Naive thymus-derived CD8-positive, alpha-beta T cell (primary cell): ENCODE results near the gene LIN54. TPM values are rescaled to one million over a fixed set of nuclear protein-coding genes. Genes with fewer than 3 reads are reported as not detected.

Experiments
- ATAC-seq, 2 donors: fragments of 150-1000 bp; cut with Tn5 transposase in 1 of 2; sonication (Bioruptor Pico), chemical (Tn5 transposase) in 1 of 2; 1 replicate in 1 of 2; 2 replicates in 1 of 2; pipeline ENCODE4 v1.10.0; 2021; ENCODE audit warnings: mild to moderate bottlenecking in 2 of 2, moderate library complexity in 2 of 2
- POLR2A ChIA-PET: fragments of 350-600 bp; sonication (Branson Sonifier 250); formaldehyde crosslinking; loops from one replicate; lab custom pipeline; 2021; ENCODE audit warnings: antibody characterized with exemption; lab: Charles Lee
- DNase-seq, 10 donors: peaks; one replicate each; pipeline versions ENCODE4 v3.0.0 to v3.0.0-alpha.2; 2020 to 2022
- H3K27ac Mint-ChIP-seq, 10 donors: one replicate each; pipeline ENCODE4 v1.8.0; 2020 to 2022; ENCODE audit warnings: mild to moderate bottlenecking in 10 of 10, mixed read lengths in 10 of 10, moderate library complexity in 4 of 10, inconsistent platforms in 1 of 10
- H3K27me3 Mint-ChIP-seq, 5 donors: one replicate each; pipeline ENCODE4 v1.8.0; 2021 to 2022; ENCODE audit warnings: mixed read lengths in 5 of 5
- H3K36me3 Mint-ChIP-seq, 3 donors: one replicate each; pipeline ENCODE4 v1.8.0; 2020 to 2022; ENCODE audit warnings: mixed read lengths in 3 of 3, mild to moderate bottlenecking in 2 of 3, inconsistent platforms in 1 of 3
- H3K4me1 Mint-ChIP-seq, 4 donors: one replicate each; pipeline ENCODE4 v1.8.0; 2021 to 2022; ENCODE audit warnings: mixed read lengths in 4 of 4
- H3K4me3 Mint-ChIP-seq, 10 donors: one replicate each; pipeline ENCODE4 v1.8.0; 2020 to 2022; ENCODE audit warnings: mild to moderate bottlenecking in 10 of 10, mixed read lengths in 10 of 10, moderate library complexity in 6 of 10, inconsistent platforms in 1 of 10
- H3K9me3 Mint-ChIP-seq, 9 donors: one replicate each; pipeline ENCODE4 v1.8.0; 2020 to 2022; ENCODE audit warnings: mixed read lengths in 9 of 9, mild to moderate bottlenecking in 3 of 9, inconsistent platforms in 1 of 9, moderate library complexity in 1 of 9
- polyA plus RNA-seq, 3 donors: library from polyadenylated mRNA; unstranded; fragments of 300-500 nt; fragmentation: Illumina TruSeq; gene quantifications; one replicate each; pipeline ENCODE4 v1.2.3, GENCODE V29; 2021
- total RNA-seq, 8 experiments: library from RNA in 2 of 8; stranded (reverse) in 2 of 8; gene quantifications; one replicate each; pipeline ENCODE4 v1.2.3 and lab custom pipeline; 2021 to 2026

Gene LIN54
- total and polyA plus RNA-seq, 5 experiments from 2014 or later = 9.4 to 24.1 (median 10.7) TPM

- H3K27me3 Mint-ChIP-seq = no peaks in the 10 kb centered on the region
- H3K9me3 Mint-ChIP-seq = no peaks in the 10 kb centered on the region
- POLR2A ChIA-PET = no interaction called here
- no peak overlapping the region for H3K4me3 Mint-ChIP-seq
- ATAC-seq (no peak), DNase-seq (no peak)
- peaks cover 0 to 55% (median 22%) of the 10 kb centered on the region in 3 donors for H3K36me3 Mint-ChIP-seq
- no peak overlapping the region for H3K27ac Mint-ChIP-seq
- H3K4me1 Mint-ChIP-seq = peaks cover 0 to 4% (median under 1%) of the 10 kb centered on the region in 4 donors
These were observed 34.8 kb downstream of the LIN54 start for GRCh38 chr4:82975792-82976191.

- ATAC-seq (no peak), DNase-seq (no peak)
- no peaks in the 10 kb centered on the region for H3K9me3 Mint-ChIP-seq
These were observed 41.2 kb downstream of the LIN54 start for GRCh38 chr4:82969414-82969813.

GRCh38 chr4:82968972-82969371 is 41.7 kb downstream of the LIN54 start:
- Mint-ChIP-seq H3K27ac (no peak overlapping the region), H3K4me3 (no peak overlapping the region), H3K9me3 (no peaks in the 10 kb centered on the region), H3K4me1 (peaks cover 0 to 2% (median under 1%) of the 10 kb centered on the region in 4 donors), H3K27me3 (no peaks in the 10 kb centered on the region), H3K36me3 (peaks cover 4 to 79% (median 30%) of the 10 kb centered on the region in 3 donors)
- POLR2A ChIA-PET = no interaction called here
- ATAC-seq = no peak
- DNase-seq = no peak

More at GRCh38 chr4:82969414-82969813, 41.2 kb downstream of the LIN54 start:
- POLR2A ChIA-PET = no interaction called here
- H3K27me3 Mint-ChIP-seq = no peaks in the 10 kb centered on the region
- no peak overlapping the region for H3K27ac Mint-ChIP-seq
- H3K36me3 Mint-ChIP-seq = peaks cover 4 to 80% (median 26%) of the 10 kb centered on the region in 3 donors
- H3K4me3 Mint-ChIP-seq = no peak overlapping the region
- peaks cover 0 to 2% (median under 1%) of the 10 kb centered on the region in 4 donors for H3K4me1 Mint-ChIP-seq

GRCh38 chr4:82965763-82966162 is 44.9 kb downstream of the LIN54 start:
- ATAC-seq (no peak), DNase-seq (no peak)
- peak overlapping the region in 2 of 10 donors; percentile 9 to 37 for H3K27ac Mint-ChIP-seq
- H3K4me1 Mint-ChIP-seq = peaks cover 0 to 2% (median under 1%) of the 10 kb centered on the region in 4 donors
- POLR2A ChIA-PET = no interaction called here
- H3K4me3 Mint-ChIP-seq = no peak overlapping the region
- H3K9me3 Mint-ChIP-seq = no peaks in the 10 kb centered on the region
- H3K27me3 Mint-ChIP-seq = no peaks in the 10 kb centered on the region
- H3K36me3 Mint-ChIP-seq = peaks cover 8 to 78% (median 30%) of the 10 kb centered on the region in 3 donors

- Mint-ChIP-seq H3K27me3 (no peaks in the 10 kb centered on the region), H3K4me3 (no peak overlapping the region), H3K36me3 (peaks cover 0 to 57% (median 31%) of the 10 kb centered on the region in 3 donors), H3K27ac (peak overlapping the region in 3 of 10 donors; percentile 26 to 59 (median 26)), H3K9me3 (no peaks in the 10 kb centered on the region), H3K4me1 (peaks cover 2 to 14% (median 7%) of the 10 kb centered on the region in 4 donors)
- DNase-seq (no peak), ATAC-seq (no peak)
- POLR2A ChIA-PET = interaction anchor here (0.7 kb wide), 1 partner anchor 54 kb away, joined by 7 read pairs; no protein-coding TSS in a partner anchor
These were observed 53.6 kb downstream of the LIN54 start for GRCh38 chr4:82957045-82957444.

- peak overlapping the region in 1 of 10 donors; percentile 19 for H3K27ac Mint-ChIP-seq
- H3K36me3 Mint-ChIP-seq = peaks cover 0 to 41% (median 19%) of the 10 kb centered on the region in 3 donors
- H3K9me3 Mint-ChIP-seq = no peaks in the 10 kb centered on the region
- H3K4me3 Mint-ChIP-seq = no peak overlapping the region
- POLR2A ChIA-PET = no interaction called here
- peaks cover 2 to 14% (median 6%) of the 10 kb centered on the region in 4 donors for H3K4me1 Mint-ChIP-seq
- ATAC-seq (no peak), DNase-seq (no peak)
- no peaks in the 10 kb centered on the region for H3K27me3 Mint-ChIP-seq
These were observed 56.4 kb downstream of the LIN54 start for GRCh38 chr4:82954212-82954611.

- POLR2A ChIA-PET = no interaction called here
- no peaks in the 10 kb centered on the region for H3K27me3 Mint-ChIP-seq
- no peak overlapping the region for H3K27ac Mint-ChIP-seq
- H3K4me1 Mint-ChIP-seq = peaks cover 0 to 6% (median 2%) of the 10 kb centered on the region in 4 donors
- peaks cover 0 to 33% (median 19%) of the 10 kb centered on the region in 3 donors for H3K36me3 Mint-ChIP-seq
- no peak overlapping the region for H3K4me3 Mint-ChIP-seq
- DNase-seq = no peak
- H3K9me3 Mint-ChIP-seq = no peaks in the 10 kb centered on the region
- no peak for ATAC-seq
These were observed 59.4 kb downstream of the LIN54 start for GRCh38 chr4:82951196-82951595.

GRCh38 chr4:82948647-82949204 is 61.9 kb downstream of the LIN54 start:
- peaks cover 0 to 6% (median under 1%) of the 10 kb centered on the region in 4 donors for H3K4me1 Mint-ChIP-seq
- H3K9me3 Mint-ChIP-seq = no peaks in the 10 kb centered on the region
- no peak overlapping the region for H3K27ac Mint-ChIP-seq
- H3K27me3 Mint-ChIP-seq = no peaks in the 10 kb centered on the region
- no peak for DNase-seq
- POLR2A ChIA-PET = no interaction called here
- ATAC-seq = no peak
- no peak overlapping the region for H3K4me3 Mint-ChIP-seq
- H3K36me3 Mint-ChIP-seq = peaks cover under 1 to 29% (median 7%) of the 10 kb centered on the region in 3 donors

- peaks cover 0 to 6% (median 2%) of the 10 kb centered on the region in 4 donors for H3K4me1 Mint-ChIP-seq
- H3K4me3 Mint-ChIP-seq = no peak overlapping the region
- no peak for ATAC-seq
- H3K27me3 Mint-ChIP-seq = no peaks in the 10 kb centered on the region
- H3K36me3 Mint-ChIP-seq = peaks cover 2 to 32% (median 5%) of the 10 kb centered on the region in 3 donors
- no peaks in the 10 kb centered on the region for H3K9me3 Mint-ChIP-seq
- POLR2A ChIA-PET = no interaction called here
- H3K27ac Mint-ChIP-seq = no peak overlapping the region
- no peak for DNase-seq
These were observed 63.1 kb downstream of the LIN54 start for GRCh38 chr4:82947498-82947897.

GRCh38 chr4:82939414-82939813 is 71.2 kb downstream of the LIN54 start:
- peaks cover 0 to 3% (median 0%) of the 10 kb centered on the region in 4 donors for H3K4me1 Mint-ChIP-seq
- no peak overlapping the region for H3K4me3 Mint-ChIP-seq
- POLR2A ChIA-PET = no interaction called here
- no peaks in the 10 kb centered on the region for H3K9me3 Mint-ChIP-seq
- peaks cover 12 to 76% (median 25%) of the 10 kb centered on the region in 3 donors for H3K36me3 Mint-ChIP-seq
- H3K27me3 Mint-ChIP-seq = no peaks in the 10 kb centered on the region
- DNase-seq = no peak
- no peak overlapping the region for H3K27ac Mint-ChIP-seq
- no peak for ATAC-seq

- Mint-ChIP-seq H3K4me1 (no peaks in the 10 kb centered on the region), H3K4me3 (no peak overlapping the region), H3K27me3 (no peaks in the 10 kb centered on the region), H3K9me3 (no peaks in the 10 kb centered on the region), H3K27ac (no peak overlapping the region), H3K36me3 (peaks cover 12 to 70% (median 38%) of the 10 kb centered on the region in 3 donors)
- no peak for ATAC-seq
- no peak for DNase-seq
- POLR2A ChIA-PET = no interaction called here
These were observed 76.2 kb downstream of the LIN54 start for GRCh38 chr4:82934441-82934840.

GRCh38 chr4:82930848-82931755 is 79.5 kb downstream of the LIN54 start:
- ATAC-seq = no peak
- no peak overlapping the region for H3K4me3 Mint-ChIP-seq
- H3K27ac Mint-ChIP-seq = no peak overlapping the region
- H3K4me1 Mint-ChIP-seq = no peaks in the 10 kb centered on the region
- no peaks in the 10 kb centered on the region for H3K27me3 Mint-ChIP-seq
- H3K9me3 Mint-ChIP-seq = no peaks in the 10 kb centered on the region
- H3K36me3 Mint-ChIP-seq = peaks cover 4 to 56% (median 28%) of the 10 kb centered on the region in 3 donors
- POLR2A ChIA-PET = interaction anchor here (1.2 kb wide), 1 partner anchor 42 kb away, joined by 5 read pairs; no protein-coding TSS in a partner anchor
- no peak for DNase-seq

GRCh38 chr4:82921795-82922194 is 88.8 kb downstream of the LIN54 start:
- H3K4me3 Mint-ChIP-seq = no peak overlapping the region
- no peak for ATAC-seq
- no peaks in the 10 kb centered on the region for H3K9me3 Mint-ChIP-seq
- DNase-seq = no peak
- H3K27ac Mint-ChIP-seq = no peak overlapping the region
- peaks cover 0 to 20% (median 0%) of the 10 kb centered on the region in 3 donors for H3K36me3 Mint-ChIP-seq
- POLR2A ChIA-PET = no interaction called here
- H3K4me1 Mint-ChIP-seq = peaks cover 0 to 1% (median 0%) of the 10 kb centered on the region in 4 donors
- no peaks in the 10 kb centered on the region for H3K27me3 Mint-ChIP-seq
